ENCODE data around the gene PRTFDC1.

GRCh38 chr10:24929904-24930303, 22.5 kb downstream of the PRTFDC1 start:
- no peak for TF ChIP-seq YY1 (IDR thresholded peaks at IDR 0.05; ENCODE audit: low read depth)
- TF ChIP-seq REST (IDR thresholded peaks at IDR 0.05; ENCODE audit: low read depth), result no peak
- no peak for TF ChIP-seq USF1 (IDR thresholded peaks at IDR 0.05)
- no peak for TF ChIP-seq TEAD4 (IDR thresholded peaks at IDR 0.05)
- TF ChIP-seq FOXM1 (IDR thresholded peaks at IDR 0.05; ENCODE audit: borderline replicate concordance, low read depth), result no peak
- TF ChIP-seq EP300 (IDR thresholded peaks at IDR 0.05; ENCODE audit: borderline replicate concordance), result no peak
- TF ChIP-seq MAX (IDR thresholded peaks at IDR 0.05), result no peak
- no peak for TF ChIP-seq NFIC (IDR thresholded peaks at IDR 0.05)
- TF ChIP-seq TCF12 (IDR thresholded peaks at IDR 0.05; ENCODE audit: low read depth), result no peak
- no peak for TF ChIP-seq ZBTB7A (IDR thresholded peaks at IDR 0.05; ENCODE audit: low read depth)
- no peak for TF ChIP-seq RAD21 (IDR thresholded peaks at IDR 0.05; ENCODE audit: low read depth)
